SH-SY5Y (cell line): Measurements from ENCODE around the gene FOXK1.

Experiments used
- GATA2 ChIP-seq: IDR thresholded peaks from 2 replicates; pipeline ENCODE4 v1.6.1; 2011; ENCODE audit warnings: mild to moderate bottlenecking, low read depth, low read length
- GATA3 ChIP-seq: IDR thresholded peaks from 2 replicates; pipeline ENCODE4 v1.6.1; 2011; ENCODE audit warnings: low read depth, mild to moderate bottlenecking, low read length, moderate library complexity

FOXK1 gene

GRCh38 chr7:4734587-4735345 lies 52.7 kb downstream of the FOXK1 start:
- no peak for TF ChIP-seq GATA3
- no peak for TF ChIP-seq GATA2

DNA sequence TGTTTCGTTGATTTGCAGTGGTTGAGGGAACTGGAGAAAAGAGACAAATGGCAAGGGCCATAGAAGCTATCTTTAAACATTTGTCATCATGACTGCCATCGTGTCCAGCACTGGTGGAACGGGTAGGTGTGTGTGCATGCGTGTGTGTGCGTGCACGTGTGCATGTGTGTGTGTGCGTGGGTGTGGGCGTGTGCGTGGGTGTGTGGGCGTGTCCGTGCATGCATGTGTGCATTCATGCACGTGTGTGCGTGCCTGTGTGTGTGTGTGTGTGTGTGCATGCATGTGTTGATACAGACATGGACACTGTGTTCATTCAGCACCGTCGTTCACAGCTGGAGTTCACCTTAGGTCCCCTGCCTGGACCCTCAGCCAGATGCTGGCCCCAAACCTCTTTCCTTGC lies 55.2 kb downstream of the FOXK1 start:
- no peak for TF ChIP-seq GATA2
- TF ChIP-seq GATA3 = no peak

- TF ChIP-seq GATA2 = peak; percentile 90
- no peak for TF ChIP-seq GATA3
Observed at GRCh38 chr7:4738711-4739527, 56.8 kb downstream of the FOXK1 start.

- TF ChIP-seq GATA2 = no peak; the same call in 1 of the 2 replicates
- no peak for TF ChIP-seq GATA3
Observed at GRCh38 chr7:4739528-4739992, 57.5 kb downstream of the FOXK1 start.

DNA sequence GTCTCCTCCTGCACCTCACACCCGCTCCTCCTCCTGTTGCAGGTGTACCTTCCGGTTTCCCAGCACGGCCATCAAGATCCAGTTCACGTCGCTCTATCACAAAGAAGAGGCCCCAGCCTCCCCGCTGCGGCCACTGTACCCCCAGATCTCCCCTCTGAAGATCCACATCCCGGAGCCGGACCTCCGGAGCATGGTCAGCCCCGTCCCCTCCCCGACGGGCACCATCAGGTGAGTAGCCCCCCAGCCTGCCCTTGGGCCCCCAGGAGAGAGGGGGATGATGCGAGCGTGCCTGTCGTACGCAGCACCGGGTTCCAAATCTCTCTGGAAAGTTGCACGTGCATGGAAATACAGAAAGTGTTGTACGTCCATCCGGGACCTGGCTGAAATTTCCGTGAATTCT lies 58.7 kb downstream of the FOXK1 start:
- TF ChIP-seq GATA2 = no peak
- TF ChIP-seq GATA3 = no peak

- TF ChIP-seq GATA3 = no peak
- TF ChIP-seq GATA2 = no peak
Observed at GRCh38 chr7:4742051-4742573, 60.0 kb downstream of the FOXK1 start.

GRCh38 chr7:4742852-4743251 lies 60.8 kb downstream of the FOXK1 start:
- TF ChIP-seq GATA3 (no peak), GATA2 (no peak)

DNA sequence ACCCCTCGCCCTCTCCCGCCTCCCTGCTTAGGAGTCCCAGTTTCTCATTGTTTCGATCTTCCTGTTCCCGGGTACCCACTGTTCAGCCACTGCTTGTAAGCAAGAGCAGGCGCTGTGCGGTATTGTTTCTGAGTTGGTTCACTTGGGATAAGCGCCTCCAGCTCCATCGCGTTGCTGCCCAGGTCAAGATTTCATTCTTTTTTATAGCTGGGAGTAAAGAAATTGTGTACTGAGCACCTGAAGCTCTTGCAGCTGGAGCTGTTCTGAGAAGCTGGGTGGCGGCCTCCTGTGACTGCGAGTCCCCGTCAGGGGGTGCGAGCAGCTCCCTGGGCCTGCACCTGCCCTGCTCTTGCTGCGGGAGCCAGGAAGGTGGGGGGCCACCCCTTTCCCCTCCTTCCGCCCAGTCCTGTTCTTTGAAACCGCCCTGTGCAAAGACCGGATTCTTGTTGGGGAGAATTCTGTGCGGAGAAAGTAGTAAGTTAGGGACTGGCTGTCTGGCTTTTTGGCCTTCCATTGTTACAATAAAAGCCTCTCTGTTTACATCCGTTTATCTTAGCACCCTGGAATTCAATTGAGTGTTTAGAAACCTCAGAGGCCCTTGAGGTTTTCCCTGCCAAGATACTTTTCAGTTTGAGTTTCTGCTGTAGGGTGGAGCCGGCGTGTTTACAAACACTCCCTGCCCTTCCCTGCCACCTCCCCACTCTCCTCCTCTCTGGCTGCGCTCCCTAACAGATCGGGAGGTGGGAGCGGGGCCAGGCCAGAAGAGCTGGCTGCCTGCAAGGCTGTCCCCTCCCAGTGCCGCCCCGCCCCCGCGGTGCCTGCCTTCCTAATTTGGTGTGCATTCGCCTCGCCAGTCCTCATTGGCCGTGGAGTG lies 62.5 kb downstream of the FOXK1 start:
- TF ChIP-seq GATA2 (no peak), GATA3 (no peak)

- no peak for TF ChIP-seq GATA3
- no peak for TF ChIP-seq GATA2
Observed at GRCh38 chr7:4745265-4745919, 63.3 kb downstream of the FOXK1 start.

- TF ChIP-seq GATA3 = no peak
Observed at GRCh38 chr7:4745971-4746919, 64.2 kb downstream of the FOXK1 start.

GRCh38 chr7:4747013-4747412 lies 64.9 kb downstream of the FOXK1 start:
- TF ChIP-seq GATA3 (no peak), GATA2 (no peak)

DNA sequence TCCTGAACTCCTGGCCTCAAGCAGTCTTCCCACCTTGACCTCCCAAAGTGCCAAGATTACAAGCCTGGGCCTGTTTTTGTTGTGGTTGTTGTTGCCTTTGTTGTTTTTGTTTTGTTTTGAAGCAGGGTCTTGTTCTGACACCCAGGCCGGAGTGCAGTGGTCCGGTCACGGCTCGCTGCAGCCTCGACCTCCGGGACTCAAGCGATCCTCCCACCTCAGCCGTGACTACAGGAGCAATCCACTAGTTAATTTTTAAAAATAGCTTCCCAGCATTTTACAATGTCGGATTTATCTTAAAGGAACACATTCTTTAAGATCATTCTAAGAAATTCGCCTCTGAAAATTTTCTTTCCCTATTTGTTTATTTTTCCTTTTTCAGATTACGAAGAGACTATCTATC lies 65.7 kb downstream of the FOXK1 start:
- TF ChIP-seq GATA3 (no peak), GATA2 (no peak)
